ENCODE data around the gene ANTXR1. TPM values are rescaled to one million over a fixed set of nuclear protein-coding genes. Genes with fewer than 3 reads are reported as not detected.

Gene ANTXR1
- total RNA-seq, 1 experiment from 2014 or later: 25.7 TPM

GRCh38 chr2:68992933-68993332 is 20.0 kb upstream of the ANTXR1 start (continued):
- TF ChIP-seq ELF1 (IDR thresholded peaks at IDR 0.05; ENCODE audit: borderline replicate concordance, low read depth): no peak

- no peak overlapping the region for H3K4me2 ChIP-seq (ENCODE audit: low read length)
- no peaks in the 10 kb centered on the region for H4K20me1 ChIP-seq (ENCODE audit: insufficient read depth)
- H3K4me3 ChIP-seq (replicated peaks in 1 of 2; ENCODE audit: low read depth in 1 of 2, low read length in 2 of 2): no peak overlapping the region
- ChIA-PET RAD21 (ENCODE audit: low non-redundant PET in 1 of 2, low total read pairs in 2 of 2, uncharacterized antibody in 2 of 2, unreplicated experiment in 2 of 2) (no interaction called here), POLR2A (no interaction called here), CTCF (interaction anchor here (1.2 kb wide), 1 partner anchor 50 kb away, joined by 3 read pairs; no protein-coding TSS in a partner anchor)
- H3K27ac ChIP-seq (ENCODE audit: low read depth, low read length): no peak overlapping the region
- intact Hi-C loops (cut with micrococcal nuclease): no loop called here
- no peak overlapping the region for H2AFZ ChIP-seq (ENCODE audit: low read depth, low read length, poor library complexity, severe bottlenecking)
- no peak overlapping the region for H3K9ac ChIP-seq (ENCODE audit: low read length)
- H3K79me2 ChIP-seq (ENCODE audit: insufficient read depth, low read length): no peaks in the 10 kb centered on the region
- H3K36me3 ChIP-seq (ENCODE audit: control insufficient read depth in 1 of 2, insufficient read depth in 2 of 2, low read length in 2 of 2): no peaks in the 10 kb centered on the region
- no peaks in the 10 kb centered on the region for H3K9me3 ChIP-seq (ENCODE audit: control insufficient read depth in 1 of 2, insufficient read depth in 1 of 2, low read depth in 1 of 2, low read length in 2 of 2)
- no peaks in the 10 kb centered on the region for H3K27me3 ChIP-seq (ENCODE audit: insufficient read depth, low read length)
- TF ChIP-seq RAD21 (IDR thresholded peaks at IDR 0.05; ENCODE audit: low read depth) (no peak), POLR2A (IDR thresholded peaks at IDR 0.05; ENCODE audit: borderline replicate concordance, extremely low read depth, insufficient read depth, insufficient read length) (no peak), ATF3 (IDR thresholded peaks at IDR 0.05) (no peak), EGR1 (IDR thresholded peaks at IDR 0.05; ENCODE audit: low read depth) (no peak)
- ATAC-seq: no peak
- H3K9me2 ChIP-seq (ENCODE audit: insufficient read depth): no peaks in the 10 kb centered on the region
- BruUV-seq (replicated peaks): no TSS peak
- DNase-seq (ENCODE audit: low read depth, low spot score): no peak
- H3K4me1 ChIP-seq (ENCODE audit: control insufficient read depth in 1 of 2, insufficient read depth in 2 of 2, low read length in 2 of 2): no peaks in the 10 kb centered on the region; a peak in 1 of 4 replicates
Observed at GRCh38 chr2:68993660-68994059, 19.3 kb upstream of the ANTXR1 start.

- TF ChIP-seq SIN3A (IDR thresholded peaks at IDR 0.05; ENCODE audit: low read depth) (no peak), ELF1 (IDR thresholded peaks at IDR 0.05; ENCODE audit: borderline replicate concordance, low read depth) (no peak), REST (IDR thresholded peaks at IDR 0.05; ENCODE audit: low read depth) (no peak), FOSL1 (IDR thresholded peaks at IDR 0.05; ENCODE audit: low read depth) (no peak)
- Histone ChIP-seq H3K4me2 (ENCODE audit: low read length) (no peak overlapping the region), H3K9me3 (ENCODE audit: control insufficient read depth in 1 of 2, insufficient read depth in 1 of 2, low read depth in 1 of 2, low read length in 2 of 2) (no peaks in the 10 kb centered on the region), H3K27ac (ENCODE audit: low read depth, low read length) (no peak overlapping the region), H3K36me3 (ENCODE audit: control insufficient read depth in 1 of 2, insufficient read depth in 2 of 2, low read length in 2 of 2) (no peaks in the 10 kb centered on the region), H3K27me3 (ENCODE audit: insufficient read depth, low read length) (no peaks in the 10 kb centered on the region), H2AFZ (ENCODE audit: low read depth, low read length, poor library complexity, severe bottlenecking) (no peak overlapping the region), H3K9me2 (ENCODE audit: insufficient read depth) (no peaks in the 10 kb centered on the region), H3K9ac (ENCODE audit: low read length) (no peak overlapping the region), H3K4me1 (ENCODE audit: control insufficient read depth in 1 of 2, insufficient read depth in 2 of 2, low read length in 2 of 2) (no peaks in the 10 kb centered on the region; a peak in 1 of 4 replicates), H4K20me1 (ENCODE audit: insufficient read depth) (no peaks in the 10 kb centered on the region), H3K4me3 (replicated peaks in 1 of 2; ENCODE audit: low read depth in 1 of 2, low read length in 2 of 2) (no peak overlapping the region), H3K79me2 (ENCODE audit: insufficient read depth, low read length) (no peaks in the 10 kb centered on the region)
- CTCF ChIA-PET: no interaction called here
- intact Hi-C loops (cut with micrococcal nuclease): no loop called here
- POLR2A ChIA-PET: no interaction called here
- DNase-seq (ENCODE audit: low read depth, low spot score): no peak
- RAD21 ChIA-PET (ENCODE audit: low non-redundant PET in 1 of 2, low total read pairs in 2 of 2, uncharacterized antibody in 2 of 2, unreplicated experiment in 2 of 2): no interaction called here
- no TSS peak for BruUV-seq (replicated peaks)
- no peak; the same call in 1 of the 2 replicates for ATAC-seq
Observed at GRCh38 chr2:68994864-68995263, 18.1 kb upstream of the ANTXR1 start.

Data from HCT116 (cell line).